ENCODE results near the gene TRIM28.

The TRIM28 gene

GRCh38 chr19:58545286-58546018, 1.6 kb downstream of the TRIM28 start:
- peaks cover 27% of the 10 kb centered on the region for H3K4me1 ChIP-seq (ENCODE audit: insufficient read depth, low read length)

GRCh38 chr19:58546019-58546530, 2.2 kb downstream of the TRIM28 start:
- H3K36me3 ChIP-seq (ENCODE audit: insufficient read depth, low read length), result peaks cover 53% of the 10 kb centered on the region
- H3K4me3 ChIP-seq (ENCODE audit: low read depth in 1 of 2, low read length in 2 of 2), result peak overlapping the region in 1 of 2 donors; percentile 91
- H3K9me3 ChIP-seq (ENCODE audit: low read length), result no peaks in the 10 kb centered on the region
- no peaks in the 10 kb centered on the region for H3K27me3 ChIP-seq (ENCODE audit: control insufficient read depth in 1 of 2, insufficient read depth in 2 of 2, low read length in 2 of 2)
- peaks cover 27% of the 10 kb centered on the region for H3K4me1 ChIP-seq (ENCODE audit: insufficient read depth, low read length)
- H3K9ac ChIP-seq (ENCODE audit: low read length), result peak overlapping the region; percentile 92
- no peak overlapping the region for H3K27ac ChIP-seq (ENCODE audit: low read depth, low read length)

More at GRCh38 chr19:58545286-58546018, 1.6 kb downstream of the TRIM28 start:
- H3K9ac ChIP-seq (ENCODE audit: low read length), result peak overlapping the region; percentile 92
- H3K9me3 ChIP-seq (ENCODE audit: low read length), result no peaks in the 10 kb centered on the region
- H3K27ac ChIP-seq (ENCODE audit: low read depth, low read length), result peak overlapping the region; percentile 81
- peak overlapping the region; percentile 82 to 91 for H3K4me3 ChIP-seq (ENCODE audit: low read depth in 1 of 2, low read length in 2 of 2)
- peaks cover 47% of the 10 kb centered on the region for H3K36me3 ChIP-seq (ENCODE audit: insufficient read depth, low read length)
- no peaks in the 10 kb centered on the region for H3K27me3 ChIP-seq (ENCODE audit: control insufficient read depth in 1 of 2, insufficient read depth in 2 of 2, low read length in 2 of 2)

GRCh38 chr19:58547323-58548312, 3.8 kb downstream of the TRIM28 start:
- no peak overlapping the region for H3K4me3 ChIP-seq (ENCODE audit: low read depth in 1 of 2, low read length in 2 of 2)
- H3K4me1 ChIP-seq (ENCODE audit: insufficient read depth, low read length), result peaks cover 27% of the 10 kb centered on the region
- H3K27ac ChIP-seq (ENCODE audit: low read depth, low read length), result no peak overlapping the region

DNA sequence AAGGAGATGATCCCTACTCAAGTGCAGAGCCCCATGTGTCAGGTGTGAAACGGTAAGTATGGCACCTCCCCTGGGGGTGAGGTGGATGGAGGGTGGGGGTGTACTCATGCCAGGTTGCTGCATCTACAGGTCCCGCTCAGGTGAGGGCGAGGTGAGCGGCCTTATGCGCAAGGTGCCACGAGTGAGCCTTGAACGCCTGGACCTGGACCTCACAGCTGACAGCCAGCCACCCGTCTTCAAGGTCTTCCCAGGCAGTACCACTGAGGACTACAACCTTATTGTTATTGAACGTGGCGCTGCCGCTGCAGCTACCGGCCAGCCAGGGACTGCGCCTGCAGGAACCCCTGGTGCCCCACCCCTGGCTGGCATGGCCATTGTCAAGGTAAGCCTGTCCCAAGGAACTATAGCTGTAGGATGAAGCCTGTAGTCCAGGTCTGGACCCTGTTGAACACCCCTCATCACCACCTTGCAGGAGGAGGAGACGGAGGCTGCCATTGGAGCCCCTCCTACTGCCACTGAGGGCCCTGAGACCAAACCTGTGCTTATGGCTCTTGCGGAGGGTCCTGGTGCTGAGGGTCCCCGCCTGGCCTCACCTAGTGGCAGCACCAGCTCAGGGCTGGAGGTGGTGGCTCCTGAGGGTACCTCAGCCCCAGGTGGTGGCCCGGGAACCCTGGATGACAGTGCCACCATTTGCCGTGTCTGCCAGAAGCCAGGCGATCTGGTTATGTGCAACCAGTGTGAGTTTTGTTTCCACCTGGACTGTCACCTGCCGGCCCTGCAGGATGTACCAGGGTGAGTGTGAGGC, 5.2 kb downstream of the TRIM28 start:
- Histone ChIP-seq H3K36me3 (ENCODE audit: insufficient read depth, low read length) (peaks cover 78% of the 10 kb centered on the region), H3K4me3 (ENCODE audit: low read depth in 1 of 2, low read length in 2 of 2) (no peak overlapping the region), H3K9ac (ENCODE audit: low read length) (no peak overlapping the region), H3K27ac (ENCODE audit: low read depth, low read length) (no peak overlapping the region), H3K4me1 (ENCODE audit: insufficient read depth, low read length) (peaks cover 35% of the 10 kb centered on the region), H3K9me3 (ENCODE audit: low read length) (no peaks in the 10 kb centered on the region), H3K27me3 (ENCODE audit: control insufficient read depth in 1 of 2, insufficient read depth in 2 of 2, low read length in 2 of 2) (no peaks in the 10 kb centered on the region)

More at GRCh38 chr19:58547323-58548312, 3.8 kb downstream of the TRIM28 start:
- Histone ChIP-seq H3K27me3 (ENCODE audit: control insufficient read depth in 1 of 2, insufficient read depth in 2 of 2, low read length in 2 of 2) (no peaks in the 10 kb centered on the region), H3K9me3 (ENCODE audit: low read length) (no peaks in the 10 kb centered on the region), H3K9ac (ENCODE audit: low read length) (no peak overlapping the region), H3K36me3 (ENCODE audit: insufficient read depth, low read length) (peaks cover 69% of the 10 kb centered on the region)

GRCh38 chr19:58549664-58550361, 5.9 kb downstream of the TRIM28 start:
- Histone ChIP-seq H3K27ac (ENCODE audit: low read depth, low read length) (no peak overlapping the region), H3K4me3 (ENCODE audit: low read depth in 1 of 2, low read length in 2 of 2) (no peak overlapping the region), H3K4me1 (ENCODE audit: insufficient read depth, low read length) (peaks cover 38% of the 10 kb centered on the region), H3K27me3 (ENCODE audit: control insufficient read depth in 1 of 2, insufficient read depth in 2 of 2, low read length in 2 of 2) (no peaks in the 10 kb centered on the region), H3K9ac (ENCODE audit: low read length) (no peak overlapping the region), H3K9me3 (ENCODE audit: low read length) (no peaks in the 10 kb centered on the region), H3K36me3 (ENCODE audit: insufficient read depth, low read length) (peaks cover 78% of the 10 kb centered on the region)

DNA sequence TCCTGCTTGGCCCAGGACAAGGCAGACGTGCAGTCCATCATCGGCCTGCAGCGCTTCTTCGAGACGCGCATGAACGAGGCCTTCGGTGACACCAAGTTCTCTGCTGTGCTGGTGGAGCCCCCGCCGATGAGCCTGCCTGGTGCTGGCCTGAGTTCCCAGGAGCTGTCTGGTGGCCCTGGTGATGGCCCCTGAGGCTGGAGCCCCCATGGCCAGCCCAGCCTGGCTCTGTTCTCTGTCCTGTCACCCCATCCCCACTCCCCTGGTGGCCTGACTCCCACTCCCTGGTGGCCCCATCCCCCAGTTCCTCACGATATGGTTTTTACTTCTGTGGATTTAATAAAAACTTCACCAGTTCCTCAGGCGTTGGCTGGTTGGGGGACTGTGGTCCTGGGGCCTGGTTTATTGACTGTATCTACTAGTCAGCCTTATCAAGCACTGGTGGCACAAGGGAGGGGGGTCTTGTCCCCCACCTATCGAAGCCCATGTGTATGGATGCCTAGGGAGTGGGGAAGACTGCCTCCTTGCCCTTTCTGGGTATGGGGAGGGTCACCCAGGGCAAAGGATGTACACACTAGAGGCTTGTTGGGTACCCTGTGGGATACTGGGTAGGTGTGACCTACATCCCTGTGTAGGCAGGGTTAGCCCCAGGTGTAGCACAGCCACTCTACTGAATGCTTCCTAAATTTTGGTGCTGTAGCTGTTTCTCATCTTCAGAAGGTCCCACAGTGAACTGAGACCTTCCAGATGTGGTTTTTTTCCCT, 6.7 kb downstream of the TRIM28 start:
- Histone ChIP-seq H3K36me3 (ENCODE audit: insufficient read depth, low read length) (peaks cover 76% of the 10 kb centered on the region), H3K4me1 (ENCODE audit: insufficient read depth, low read length) (peaks cover 37% of the 10 kb centered on the region)

DNA sequence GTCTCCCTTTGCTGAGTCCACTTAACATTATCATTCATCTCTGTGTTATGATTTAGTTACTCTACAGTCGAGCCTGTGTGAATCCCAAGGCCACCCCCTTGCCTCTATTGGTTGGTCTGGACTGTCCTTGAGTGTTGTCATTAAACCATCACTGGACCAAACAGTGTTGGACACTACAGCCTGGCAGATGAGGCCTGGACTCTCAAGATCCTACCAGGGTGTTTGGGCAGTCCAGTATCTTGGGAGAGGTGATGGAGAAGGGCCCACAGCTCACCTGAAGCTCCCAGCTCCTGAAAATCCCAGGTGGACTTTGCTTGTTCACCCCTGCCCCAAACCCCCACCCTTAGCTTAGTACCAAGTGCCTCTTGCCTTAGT, 7.2 kb downstream of the TRIM28 start:
- Histone ChIP-seq H3K27me3 (ENCODE audit: control insufficient read depth in 1 of 2, insufficient read depth in 2 of 2, low read length in 2 of 2) (no peaks in the 10 kb centered on the region), H3K4me1 (ENCODE audit: insufficient read depth, low read length) (peaks cover 33% of the 10 kb centered on the region), H3K9ac (ENCODE audit: low read length) (no peak overlapping the region), H3K4me3 (ENCODE audit: low read depth in 1 of 2, low read length in 2 of 2) (no peak overlapping the region), H3K9me3 (ENCODE audit: low read length) (no peaks in the 10 kb centered on the region), H3K27ac (ENCODE audit: low read depth, low read length) (no peak overlapping the region), H3K36me3 (ENCODE audit: insufficient read depth, low read length) (peaks cover 73% of the 10 kb centered on the region)

More for the DNA sequence above, 6.7 kb downstream of the TRIM28 start:
- Histone ChIP-seq H3K27me3 (ENCODE audit: control insufficient read depth in 1 of 2, insufficient read depth in 2 of 2, low read length in 2 of 2) (no peaks in the 10 kb centered on the region), H3K9ac (ENCODE audit: low read length) (no peak overlapping the region), H3K4me3 (ENCODE audit: low read depth in 1 of 2, low read length in 2 of 2) (no peak overlapping the region), H3K27ac (ENCODE audit: low read depth, low read length) (no peak overlapping the region), H3K9me3 (ENCODE audit: low read length) (no peaks in the 10 kb centered on the region)

DNA sequence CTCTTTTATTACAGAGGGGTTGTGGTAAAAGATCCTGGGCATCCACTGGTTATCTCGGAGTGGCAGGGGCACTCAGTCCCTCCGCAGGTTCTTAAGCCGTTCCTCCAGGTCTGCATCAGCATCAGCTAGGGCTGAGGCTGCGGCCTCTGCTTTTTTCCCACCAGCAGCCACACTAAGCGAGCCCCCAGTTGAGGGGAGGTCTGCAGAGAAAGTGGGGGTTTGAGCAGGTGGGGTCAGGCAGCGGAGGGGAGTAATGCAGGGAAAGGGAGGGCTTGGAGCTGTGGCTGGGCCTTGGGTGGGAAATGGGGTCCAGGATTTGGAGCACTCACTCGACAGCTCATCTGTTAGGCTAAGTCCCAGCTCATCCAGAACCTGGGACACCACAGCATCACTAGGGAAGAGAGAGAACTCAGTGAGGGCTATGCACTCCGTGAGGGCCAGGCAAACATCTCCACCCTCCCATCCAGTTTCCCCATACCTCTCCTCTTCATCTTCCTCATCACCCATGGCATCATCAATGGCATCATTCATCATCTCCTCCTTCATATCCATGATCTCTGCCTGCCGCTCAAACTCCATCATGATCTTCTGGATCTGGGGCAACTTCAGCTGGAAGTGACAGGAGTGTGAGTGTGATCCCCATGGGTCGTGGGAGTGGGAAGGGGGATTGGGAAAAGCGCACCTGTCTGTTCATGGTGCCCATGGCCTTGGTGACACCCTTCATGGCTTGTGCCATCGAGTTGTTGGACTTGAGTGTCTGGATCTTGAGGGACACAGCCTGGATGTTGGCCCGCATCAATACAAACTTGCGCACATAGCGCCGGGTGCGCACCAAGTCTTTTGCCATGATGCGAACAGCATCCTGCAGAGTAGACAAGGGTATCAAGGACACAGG, 8.0 kb downstream of the TRIM28 start:
- Histone ChIP-seq H3K4me3 (ENCODE audit: low read depth in 1 of 2, low read length in 2 of 2) (no peak overlapping the region), H3K27ac (ENCODE audit: low read depth, low read length) (no peak overlapping the region), H3K36me3 (ENCODE audit: insufficient read depth, low read length) (peaks cover 75% of the 10 kb centered on the region), H3K4me1 (ENCODE audit: insufficient read depth, low read length) (peaks cover 33% of the 10 kb centered on the region), H3K27me3 (ENCODE audit: control insufficient read depth in 1 of 2, insufficient read depth in 2 of 2, low read length in 2 of 2) (no peaks in the 10 kb centered on the region), H3K9me3 (ENCODE audit: low read length) (no peaks in the 10 kb centered on the region), H3K9ac (ENCODE audit: low read length) (no peak overlapping the region)

DNA sequence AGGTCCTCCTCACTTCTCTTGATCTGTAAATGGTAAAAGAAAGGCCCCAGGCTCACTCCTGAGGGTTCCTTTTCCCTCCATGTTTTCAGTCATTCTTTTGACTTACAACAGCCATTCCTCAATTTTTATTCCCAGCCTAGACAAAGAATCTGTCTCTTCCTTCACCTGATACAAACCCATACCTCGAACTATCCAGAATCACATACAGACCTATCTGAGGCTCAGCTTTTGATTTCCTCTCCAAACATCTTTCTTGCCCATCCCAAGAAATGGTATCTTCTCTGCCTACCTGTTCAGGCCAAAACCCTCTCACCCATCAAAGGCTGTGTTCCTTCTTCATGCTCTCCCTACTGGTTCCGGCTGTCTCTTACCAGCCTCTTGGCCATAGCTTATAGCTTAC, 8.8 kb downstream of the TRIM28 start:
- peaks cover 71% of the 10 kb centered on the region for H3K36me3 ChIP-seq (ENCODE audit: insufficient read depth, low read length)
- H3K9me3 ChIP-seq (ENCODE audit: low read length), result no peaks in the 10 kb centered on the region
- no peak overlapping the region for H3K4me3 ChIP-seq (ENCODE audit: low read depth in 1 of 2, low read length in 2 of 2)
- no peak overlapping the region for H3K27ac ChIP-seq (ENCODE audit: low read depth, low read length)
- no peaks in the 10 kb centered on the region for H3K27me3 ChIP-seq (ENCODE audit: control insufficient read depth in 1 of 2, insufficient read depth in 2 of 2, low read length in 2 of 2)
- peaks cover 33% of the 10 kb centered on the region for H3K4me1 ChIP-seq (ENCODE audit: insufficient read depth, low read length)
- no peak overlapping the region for H3K9ac ChIP-seq (ENCODE audit: low read length)

Measured in muscle layer of colon (tissue), 2 donors.